IPS-20b (cell line): ENCODE results near the gene RRAS2.
A peak's percentile ranks its signal among the peaks of the same experiment; 100 is the strongest.

Experiments
- H3K27ac ChIP-seq: one replicate; pipeline ENCODE4 v1.5.1; 2013; ENCODE audit warnings: low read length
- H3K27me3 ChIP-seq: 2 replicates; pipeline ENCODE4 v1.6.1; 2013; ENCODE audit warnings: mild to moderate bottlenecking, low read length, inconsistent platforms; ENCODE audit not compliant: insufficient read depth
- H3K36me3 ChIP-seq: 2 replicates; pipeline ENCODE4 v1.6.1; 2013; ENCODE audit warnings: low read depth, mild to moderate bottlenecking, inconsistent platforms, low read length, moderate library complexity; ENCODE audit not compliant: insufficient read depth
- H3K4me1 ChIP-seq: 2 replicates; pipeline ENCODE4 v1.6.1; 2013; ENCODE audit warnings: mild to moderate bottlenecking, control low read depth, inconsistent platforms, low read length, moderate library complexity; ENCODE audit not compliant: insufficient read depth
- H3K4me3 ChIP-seq: 2 replicates; pipeline ENCODE4 v1.5.1; 2013; ENCODE audit warnings: mild to moderate bottlenecking, low read length, inconsistent platforms
- H3K9ac ChIP-seq: 2 replicates; pipeline ENCODE4 v1.6.1; 2013; ENCODE audit warnings: low read depth, mild to moderate bottlenecking, inconsistent platforms, low read length, moderate library complexity
- H3K9me3 ChIP-seq: 2 replicates; pipeline ENCODE4 v1.6.1; 2013; ENCODE audit warnings: mild to moderate bottlenecking, low read depth, low read length, inconsistent platforms; ENCODE audit not compliant: insufficient read depth

Gene RRAS2

GRCh38 chr11:14232652-14233051 lies 126.3 kb downstream of the RRAS2 start:
- H3K27me3 ChIP-seq: no peaks in the 10 kb centered on the region
- no peaks in the 10 kb centered on the region for H3K36me3 ChIP-seq
- H3K4me1 ChIP-seq: peaks cover 21% of the 10 kb centered on the region; the same call in 1 of the 2 replicates
- no peak overlapping the region for H3K9ac ChIP-seq
- H3K27ac ChIP-seq: no peak overlapping the region
- H3K4me3 ChIP-seq: no peak overlapping the region
- no peaks in the 10 kb centered on the region for H3K9me3 ChIP-seq

- Histone ChIP-seq H3K27me3 (no peaks in the 10 kb centered on the region), H3K4me1 (peaks cover 21% of the 10 kb centered on the region; the same call in 1 of the 2 replicates), H3K27ac (no peak overlapping the region), H3K9me3 (peaks cover 7% of the 10 kb centered on the region; the same call in 1 of the 2 replicates), H3K36me3 (no peaks in the 10 kb centered on the region), H3K9ac (no peak overlapping the region), H3K4me3 (peak overlapping the region; percentile 34; the same call in 1 of the 2 replicates)
Measured at GRCh38 chr11:14230407-14230806, 128.6 kb downstream of the RRAS2 start.

DNA sequence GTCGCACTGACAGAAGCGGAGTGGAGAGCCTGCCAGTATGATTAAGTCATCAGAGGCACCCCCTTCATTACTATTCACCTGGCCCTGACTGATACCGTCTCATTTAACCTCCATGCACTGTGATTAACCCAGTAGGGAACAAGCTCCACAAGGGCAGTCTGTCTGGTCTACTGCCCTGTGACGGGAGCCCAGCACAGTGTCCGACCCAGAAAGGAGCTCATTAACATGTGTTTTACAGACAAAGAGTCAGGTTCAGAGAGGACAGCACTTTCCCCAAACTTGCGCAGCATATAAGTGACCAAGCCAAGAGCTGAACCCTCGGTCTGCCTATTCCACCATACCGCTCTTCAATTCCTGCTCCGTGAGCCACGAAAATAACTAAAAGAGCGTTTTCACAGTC lies 129.5 kb downstream of the RRAS2 start:
- H3K9me3 ChIP-seq: peaks cover 7% of the 10 kb centered on the region; the same call in 1 of the 2 replicates
- peak overlapping the region; percentile 34; the same call in 1 of the 2 replicates for H3K4me3 ChIP-seq
- H3K27ac ChIP-seq: no peak overlapping the region

DNA sequence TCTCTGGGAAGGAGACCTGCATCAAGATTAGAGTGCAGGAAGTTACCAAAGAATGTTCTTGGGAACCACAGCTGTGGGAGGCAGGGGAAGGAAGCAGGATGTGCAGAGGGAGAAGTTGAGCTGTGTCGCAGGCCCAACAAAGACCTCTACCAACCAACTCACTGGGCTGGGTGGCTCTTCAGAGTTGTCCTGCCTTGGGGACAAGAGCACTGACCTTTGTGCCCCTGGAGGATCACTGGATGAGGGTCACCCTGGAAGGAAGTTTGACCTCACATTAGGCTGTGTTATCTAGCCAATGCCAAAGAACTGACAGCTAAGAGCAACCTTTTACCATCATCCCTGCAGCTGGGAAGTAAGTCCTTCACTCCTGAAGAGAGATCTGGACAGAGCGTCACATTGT lies 130.6 kb downstream of the RRAS2 start:
- Histone ChIP-seq H3K9me3 (peaks cover 7% of the 10 kb centered on the region; the same call in 1 of the 2 replicates), H3K9ac (no peak overlapping the region), H3K36me3 (no peaks in the 10 kb centered on the region), H3K27ac (no peak overlapping the region), H3K4me3 (no peak overlapping the region), H3K4me1 (peaks cover 29% of the 10 kb centered on the region; the same call in 1 of the 2 replicates), H3K27me3 (no peaks in the 10 kb centered on the region)

More for the DNA sequence above, 129.5 kb downstream of the RRAS2 start:
- no peaks in the 10 kb centered on the region for H3K36me3 ChIP-seq
- H3K4me1 ChIP-seq: peaks cover 23% of the 10 kb centered on the region; the same call in 1 of the 2 replicates
- no peaks in the 10 kb centered on the region for H3K27me3 ChIP-seq
- peak overlapping the region; percentile 6; the same call in 1 of the 2 replicates for H3K9ac ChIP-seq
